Measurements from ENCODE around the gene HS6ST3. TPM values are rescaled to one million over a fixed set of nuclear protein-coding genes. Genes with fewer than 3 reads are reported as not detected.
"Not testable (repeated sequence)": the region's sequence is repeated elsewhere in the genome, so short reads cannot be mapped to it uniquely, and the experiment has no call there.

HS6ST3 gene
- total and polyA plus RNA-seq, 2 experiments from 2014 or later, result 2.2 to 2.7 TPM

- Histone ChIP-seq H3K4me1 (ENCODE audit: insufficient read depth) (no peaks in the 10 kb centered on the region), H2AFZ (no peak overlapping the region), H3K4me3 (no peak overlapping the region), H3K9me3 (ENCODE audit: low read depth) (no peaks in the 10 kb centered on the region), H3K27ac (no peak overlapping the region), H3K36me3 (replicated peaks; ENCODE audit: insufficient read depth, low read depth) (no peaks in the 10 kb centered on the region), H3K27me3 (no peaks in the 10 kb centered on the region), H4K20me1 (ENCODE audit: insufficient read depth, poor library complexity, severe bottlenecking) (no peaks in the 10 kb centered on the region), H3K9me2 (replicated peaks; ENCODE audit: insufficient read depth) (no peaks in the 10 kb centered on the region), H3K79me2 (no peaks in the 10 kb centered on the region), H3K4me2 (no peak overlapping the region)
- 49% methylated on average over 2 of the region's 2 CpGs for WGBS (ENCODE audit: low lambda C conversion rate, missing lambda C conversion rate)
- no peak for DNase-seq (ENCODE audit: low spot score)
- TF ChIP-seq EZH2 (IDR thresholded peaks at IDR 0.05; ENCODE audit: borderline replicate concordance), result no peak
- no peak for TF ChIP-seq CTCF (IDR thresholded peaks at IDR 0.05; ENCODE audit: poor library complexity)
- TF ChIP-seq EZH2phosphoT487 (IDR thresholded peaks at IDR 0.05; ENCODE audit: low read depth, severe bottlenecking, unreplicated experiment), result no peak
These were observed 23.0 kb downstream of the HS6ST3 start for GRCh38 chr13:96112936-96113335.

GRCh38 chr13:96115368-96115767 lies 25.5 kb downstream of the HS6ST3 start:
- not testable (repeated sequence) for H3K4me1 ChIP-seq (ENCODE audit: insufficient read depth); H3K4me3 ChIP-seq; H2AFZ ChIP-seq; H3K27ac ChIP-seq; DNase-seq (ENCODE audit: low spot score); H3K79me2 ChIP-seq; H3K9me2 ChIP-seq (replicated peaks; ENCODE audit: insufficient read depth); H3K27me3 ChIP-seq; H3K4me2 ChIP-seq; H4K20me1 ChIP-seq (ENCODE audit: insufficient read depth, poor library complexity, severe bottlenecking); H3K9me3 ChIP-seq (ENCODE audit: low read depth); H3K36me3 ChIP-seq (replicated peaks; ENCODE audit: insufficient read depth, low read depth)
- WGBS (ENCODE audit: low lambda C conversion rate, missing lambda C conversion rate), result 94% methylated on average over 2 of the region's 2 CpGs

GRCh38 chr13:96119921-96120320 lies 30.0 kb downstream of the HS6ST3 start:
- DNase-seq (ENCODE audit: low spot score), result no peak

GRCh38 chr13:96130818-96131340 lies 41.0 kb downstream of the HS6ST3 start:
- no peak for DNase-seq (ENCODE audit: low spot score)
- no peak overlapping the region for H2AFZ ChIP-seq
- 53% methylated on average over 3 of the region's 3 CpGs for WGBS (ENCODE audit: low lambda C conversion rate, missing lambda C conversion rate)
- no peak overlapping the region for H3K4me2 ChIP-seq
- TF ChIP-seq EZH2 (IDR thresholded peaks at IDR 0.05; ENCODE audit: borderline replicate concordance) (no peak), CTCF (IDR thresholded peaks at IDR 0.05; ENCODE audit: poor library complexity) (no peak), EZH2phosphoT487 (IDR thresholded peaks at IDR 0.05; ENCODE audit: low read depth, severe bottlenecking, unreplicated experiment) (no peak)
- no peaks in the 10 kb centered on the region for H3K9me2 ChIP-seq (replicated peaks; ENCODE audit: insufficient read depth)
- H3K4me3 ChIP-seq, result no peak overlapping the region
- H3K27me3 ChIP-seq, result no peaks in the 10 kb centered on the region
- H4K20me1 ChIP-seq (ENCODE audit: insufficient read depth, poor library complexity, severe bottlenecking), result no peaks in the 10 kb centered on the region
- no peaks in the 10 kb centered on the region for H3K4me1 ChIP-seq (ENCODE audit: insufficient read depth)
- no peak overlapping the region for H3K27ac ChIP-seq
- H3K9me3 ChIP-seq (ENCODE audit: low read depth), result no peaks in the 10 kb centered on the region
- no peaks in the 10 kb centered on the region for H3K36me3 ChIP-seq (replicated peaks; ENCODE audit: insufficient read depth, low read depth)
- H3K79me2 ChIP-seq, result no peaks in the 10 kb centered on the region

More at GRCh38 chr13:96119921-96120320, 30.0 kb downstream of the HS6ST3 start:
- TF ChIP-seq EZH2 (IDR thresholded peaks at IDR 0.05; ENCODE audit: borderline replicate concordance), result no peak
- TF ChIP-seq EZH2phosphoT487 (IDR thresholded peaks at IDR 0.05; ENCODE audit: low read depth, severe bottlenecking, unreplicated experiment), result no peak
- TF ChIP-seq CTCF (IDR thresholded peaks at IDR 0.05; ENCODE audit: poor library complexity), result no peak
- no peak overlapping the region for H3K4me3 ChIP-seq
- no peaks in the 10 kb centered on the region for H3K27me3 ChIP-seq
- H3K9me3 ChIP-seq (ENCODE audit: low read depth), result no peaks in the 10 kb centered on the region
- no peaks in the 10 kb centered on the region for H3K36me3 ChIP-seq (replicated peaks; ENCODE audit: insufficient read depth, low read depth)
- H3K4me1 ChIP-seq (ENCODE audit: insufficient read depth), result no peaks in the 10 kb centered on the region
- no peak overlapping the region for H3K4me2 ChIP-seq
- H3K79me2 ChIP-seq, result no peaks in the 10 kb centered on the region
- 94% methylated on average over 1 of the region's 1 CpG for WGBS (ENCODE audit: low lambda C conversion rate, missing lambda C conversion rate)
- no peak overlapping the region for H3K27ac ChIP-seq
- H3K9me2 ChIP-seq (replicated peaks; ENCODE audit: insufficient read depth), result no peaks in the 10 kb centered on the region
- H4K20me1 ChIP-seq (ENCODE audit: insufficient read depth, poor library complexity, severe bottlenecking), result no peaks in the 10 kb centered on the region
- no peak overlapping the region for H2AFZ ChIP-seq

All from hepatocyte (in vitro differentiated cells).